ENCODE results near the gene ADAMTS15. TPM values are rescaled to one million over a fixed set of nuclear protein-coding genes. Genes with fewer than 3 reads are reported as not detected.

ADAMTS15 gene
- total RNA-seq, 1 donor from 2014 or later = not detected

- no peaks in the 10 kb centered on the region for H3K36me3 Mint-ChIP-seq (ENCODE audit: low read depth)
- no peak overlapping the region for H3K27ac Mint-ChIP-seq
- no peak for DNase-seq (ENCODE audit: low spot score)
- intact Hi-C loops (cut with micrococcal nuclease) = no loop called here
- H3K4me3 Mint-ChIP-seq = no peak overlapping the region
- no peaks in the 10 kb centered on the region for H3K4me1 Mint-ChIP-seq (ENCODE audit: low read depth)
- peaks cover 2% of the 10 kb centered on the region for H3K27me3 Mint-ChIP-seq (ENCODE audit: insufficient read depth)
- no peaks in the 10 kb centered on the region for H3K9me3 Mint-ChIP-seq
Observed at GRCh38 chr11:130474637-130475400, 26.4 kb downstream of the ADAMTS15 start.

GRCh38 chr11:130475426-130476053, 27.1 kb downstream of the ADAMTS15 start:
- Mint-ChIP-seq H3K4me3 (no peak overlapping the region), H3K27me3 (ENCODE audit: insufficient read depth) (peaks cover 2% of the 10 kb centered on the region), H3K36me3 (ENCODE audit: low read depth) (no peaks in the 10 kb centered on the region), H3K4me1 (ENCODE audit: low read depth) (no peaks in the 10 kb centered on the region), H3K27ac (no peak overlapping the region), H3K9me3 (no peaks in the 10 kb centered on the region)
- DNase-seq (ENCODE audit: low spot score) = no peak
- intact Hi-C loops (cut with micrococcal nuclease) = no loop called here

GRCh38 chr11:130476200-130476921, 27.9 kb downstream of the ADAMTS15 start:
- Mint-ChIP-seq H3K27me3 (ENCODE audit: insufficient read depth) (peaks cover 2% of the 10 kb centered on the region), H3K27ac (no peak overlapping the region), H3K4me3 (no peak overlapping the region), H3K9me3 (no peaks in the 10 kb centered on the region), H3K4me1 (ENCODE audit: low read depth) (no peaks in the 10 kb centered on the region), H3K36me3 (ENCODE audit: low read depth) (no peaks in the 10 kb centered on the region)
- intact Hi-C loops (cut with micrococcal nuclease) = no loop called here
- no peak for DNase-seq (ENCODE audit: low spot score)

- Mint-ChIP-seq H3K4me1 (ENCODE audit: low read depth) (no peaks in the 10 kb centered on the region), H3K4me3 (no peak overlapping the region), H3K36me3 (ENCODE audit: low read depth) (no peaks in the 10 kb centered on the region), H3K27ac (no peak overlapping the region), H3K27me3 (ENCODE audit: insufficient read depth) (peaks cover 2% of the 10 kb centered on the region), H3K9me3 (no peaks in the 10 kb centered on the region)
- intact Hi-C loops (cut with micrococcal nuclease) = no loop called here
- no peak for DNase-seq (ENCODE audit: low spot score)
Observed at GRCh38 chr11:130476922-130477491, 28.6 kb downstream of the ADAMTS15 start.

GRCh38 chr11:130477586-130478203, 29.2 kb downstream of the ADAMTS15 start:
- intact Hi-C loops (cut with micrococcal nuclease) = no loop called here
- Mint-ChIP-seq H3K27me3 (ENCODE audit: insufficient read depth) (peaks cover 2% of the 10 kb centered on the region), H3K27ac (no peak overlapping the region)

GRCh38 chr11:130478204-130478701, 29.8 kb downstream of the ADAMTS15 start:
- intact Hi-C loops (cut with micrococcal nuclease) = no loop called here
- Mint-ChIP-seq H3K4me3 (no peak overlapping the region), H3K27me3 (ENCODE audit: insufficient read depth) (peaks cover 2% of the 10 kb centered on the region), H3K4me1 (ENCODE audit: low read depth) (no peaks in the 10 kb centered on the region), H3K36me3 (ENCODE audit: low read depth) (no peaks in the 10 kb centered on the region), H3K9me3 (no peaks in the 10 kb centered on the region), H3K27ac (no peak overlapping the region)
- no peak for DNase-seq (ENCODE audit: low spot score)

More at GRCh38 chr11:130477586-130478203, 29.2 kb downstream of the ADAMTS15 start:
- Mint-ChIP-seq H3K9me3 (no peaks in the 10 kb centered on the region), H3K36me3 (ENCODE audit: low read depth) (no peaks in the 10 kb centered on the region), H3K4me3 (no peak overlapping the region), H3K4me1 (ENCODE audit: low read depth) (no peaks in the 10 kb centered on the region)
- no peak for DNase-seq (ENCODE audit: low spot score)

GRCh38 chr11:130478881-130479280, 30.4 kb downstream of the ADAMTS15 start:
- intact Hi-C loops (cut with micrococcal nuclease) = no loop called here
- DNase-seq (ENCODE audit: low spot score) = no peak
- Mint-ChIP-seq H3K4me1 (ENCODE audit: low read depth) (no peaks in the 10 kb centered on the region), H3K27ac (no peak overlapping the region), H3K36me3 (ENCODE audit: low read depth) (no peaks in the 10 kb centered on the region), H3K4me3 (no peak overlapping the region), H3K9me3 (no peaks in the 10 kb centered on the region), H3K27me3 (ENCODE audit: insufficient read depth) (peaks cover 2% of the 10 kb centered on the region)

GRCh38 chr11:130480186-130480585, 31.7 kb downstream of the ADAMTS15 start:
- no peak overlapping the region for H3K27ac Mint-ChIP-seq
- H3K36me3 Mint-ChIP-seq (ENCODE audit: low read depth) = no peaks in the 10 kb centered on the region
- intact Hi-C loops (cut with micrococcal nuclease) = no loop called here
- no peak overlapping the region for H3K4me3 Mint-ChIP-seq
- no peak for DNase-seq (ENCODE audit: low spot score)
- H3K4me1 Mint-ChIP-seq (ENCODE audit: low read depth) = no peaks in the 10 kb centered on the region
- no peaks in the 10 kb centered on the region for H3K27me3 Mint-ChIP-seq (ENCODE audit: insufficient read depth)
- H3K9me3 Mint-ChIP-seq = no peaks in the 10 kb centered on the region

- intact Hi-C loops (cut with micrococcal nuclease) = no loop called here
- Mint-ChIP-seq H3K4me3 (no peak overlapping the region), H3K27me3 (ENCODE audit: insufficient read depth) (no peaks in the 10 kb centered on the region), H3K4me1 (ENCODE audit: low read depth) (no peaks in the 10 kb centered on the region), H3K27ac (no peak overlapping the region), H3K9me3 (no peaks in the 10 kb centered on the region), H3K36me3 (ENCODE audit: low read depth) (no peaks in the 10 kb centered on the region)
- DNase-seq (ENCODE audit: low spot score) = no peak
Observed at GRCh38 chr11:130480711-130481140, 32.3 kb downstream of the ADAMTS15 start.

GRCh38 chr11:130483124-130483523, 34.7 kb downstream of the ADAMTS15 start:
- intact Hi-C loops (cut with micrococcal nuclease) = no loop called here

GRCh38 chr11:130485983-130486382, 37.5 kb downstream of the ADAMTS15 start:
- Mint-ChIP-seq H3K27ac (no peak overlapping the region), H3K4me3 (no peak overlapping the region), H3K4me1 (ENCODE audit: low read depth) (no peaks in the 10 kb centered on the region), H3K27me3 (ENCODE audit: insufficient read depth) (peaks cover under 1% of the 10 kb centered on the region), H3K9me3 (no peaks in the 10 kb centered on the region), H3K36me3 (ENCODE audit: low read depth) (no peaks in the 10 kb centered on the region)
- intact Hi-C loops (cut with micrococcal nuclease) = no loop called here
- DNase-seq (ENCODE audit: low spot score) = no peak

More at GRCh38 chr11:130483124-130483523, 34.7 kb downstream of the ADAMTS15 start:
- H3K27me3 Mint-ChIP-seq (ENCODE audit: insufficient read depth) = no peaks in the 10 kb centered on the region
- no peak overlapping the region for H3K4me3 Mint-ChIP-seq
- no peaks in the 10 kb centered on the region for H3K36me3 Mint-ChIP-seq (ENCODE audit: low read depth)
- DNase-seq (ENCODE audit: low spot score) = no peak
- H3K9me3 Mint-ChIP-seq = no peaks in the 10 kb centered on the region
- H3K27ac Mint-ChIP-seq = no peak overlapping the region
- no peaks in the 10 kb centered on the region for H3K4me1 Mint-ChIP-seq (ENCODE audit: low read depth)

GRCh38 chr11:130486391-130486836, 38.0 kb downstream of the ADAMTS15 start:
- Mint-ChIP-seq H3K4me1 (ENCODE audit: low read depth) (no peaks in the 10 kb centered on the region), H3K27me3 (ENCODE audit: insufficient read depth) (peaks cover 2% of the 10 kb centered on the region), H3K36me3 (ENCODE audit: low read depth) (no peaks in the 10 kb centered on the region), H3K9me3 (no peaks in the 10 kb centered on the region), H3K4me3 (no peak overlapping the region), H3K27ac (no peak overlapping the region)
- DNase-seq (ENCODE audit: low spot score) = no peak
- intact Hi-C loops (cut with micrococcal nuclease) = no loop called here

Measured in activated T-helper 1 cell treated with anti-CD3 and anti-CD28 coated beads, Interleukin-12 subunit alpha, Interleukin-12 subunit beta, Interleukin-2, Interleukin-4 antibody, amounts not matched to agents 30 ng/mL and 10 ng/mL and 1 ng/mL, durations not matched to agents 14 hours and 24 hours and 36 hours (primary cell).